Measurements from ENCODE around the gene EMD. TPM values are rescaled to one million over a fixed set of nuclear protein-coding genes. Genes with fewer than 3 reads are reported as not detected.

EMD gene
- 19.9 and 20.2 TPM in 2 replicates for total RNA-seq

DNA sequence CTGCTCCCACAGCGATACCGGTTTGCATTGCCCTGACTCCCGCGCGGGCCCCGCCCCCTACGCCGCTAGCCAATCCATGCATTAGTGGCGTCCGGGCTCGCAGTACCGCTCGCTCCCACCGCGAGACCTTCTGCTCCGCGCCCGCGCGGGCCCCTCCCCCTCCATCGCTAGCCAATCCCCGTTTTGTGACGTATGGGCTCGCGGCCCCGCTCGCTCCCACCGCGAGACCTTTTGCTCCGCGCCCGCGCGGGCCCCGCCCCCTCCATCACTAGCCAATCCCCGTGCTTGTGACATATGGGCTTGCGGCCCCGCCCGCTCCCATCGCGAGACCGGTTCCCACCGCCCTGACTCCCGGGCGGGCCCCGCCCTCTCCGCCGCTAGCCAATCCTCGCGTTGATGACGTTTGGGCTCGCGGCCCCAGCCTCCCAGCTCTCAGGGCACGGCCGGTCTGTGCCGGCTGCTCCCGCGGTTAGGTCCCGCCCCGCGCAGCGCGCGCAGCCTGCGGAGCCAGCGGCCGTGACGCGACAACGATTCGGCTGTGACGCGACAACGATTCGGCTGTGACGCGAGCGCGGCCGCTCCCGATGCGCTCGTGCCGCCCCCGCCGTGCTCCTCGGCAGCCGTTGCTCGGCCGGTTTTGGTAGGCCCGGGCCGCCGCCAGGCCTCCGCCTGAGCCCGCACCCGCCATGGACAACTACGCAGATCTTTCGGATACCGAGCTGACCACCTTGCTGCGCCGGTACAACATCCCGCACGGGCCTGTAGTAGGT is at the start of gene EMD:
EMD (plus strand) TSS at position 497 of the 770 bp plus-strand sequence; CDS start at position 687, 190 bp downstream.

DNA sequence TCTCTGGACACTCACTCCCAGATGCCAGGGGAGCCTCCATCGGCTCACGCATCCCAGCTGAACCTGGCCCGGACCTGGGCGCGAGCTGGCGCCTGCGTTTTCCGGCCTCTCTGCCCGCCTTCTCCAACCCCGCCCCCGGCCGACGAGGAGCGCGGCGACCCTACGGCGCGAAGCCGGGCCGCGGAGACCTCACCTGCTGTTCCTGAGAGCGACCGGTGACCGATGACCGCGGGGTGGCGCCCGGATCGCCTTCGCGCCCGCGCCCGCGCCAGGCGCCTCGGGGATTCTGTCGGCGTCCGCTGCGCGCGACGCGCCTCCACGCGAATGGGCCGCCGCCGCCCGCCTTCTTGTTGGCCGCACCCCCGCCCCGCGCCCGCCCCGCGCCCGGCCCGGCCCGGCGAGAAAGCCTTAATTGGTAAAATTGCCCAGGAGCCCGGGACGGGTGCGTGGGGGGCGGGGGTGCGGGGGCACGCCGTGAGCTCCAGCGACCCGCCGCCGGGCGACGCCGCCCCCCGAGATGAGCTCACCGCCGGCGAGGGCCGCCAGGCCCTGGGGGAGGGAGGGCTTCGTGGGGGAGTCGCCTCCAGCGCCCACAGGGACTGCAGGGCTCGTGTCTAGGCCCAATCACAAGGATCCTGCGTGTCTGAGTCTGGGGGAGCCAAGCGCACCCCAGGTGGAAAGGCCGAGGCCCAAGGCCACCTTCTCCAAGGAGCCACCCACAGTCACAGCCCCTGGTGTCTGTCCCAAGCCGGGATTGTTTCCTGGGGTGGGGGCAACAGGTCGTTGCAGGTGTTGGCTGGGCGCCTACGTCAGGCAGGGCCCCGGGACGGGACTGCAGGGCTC is 4.6 kb upstream of the EMD start, which contains the start of gene FLNA:
FLNA (minus strand) TSS at position 322 of the 843 bp plus-strand sequence. CDS start 3,389 bp downstream, outside the sequence.

DNA sequence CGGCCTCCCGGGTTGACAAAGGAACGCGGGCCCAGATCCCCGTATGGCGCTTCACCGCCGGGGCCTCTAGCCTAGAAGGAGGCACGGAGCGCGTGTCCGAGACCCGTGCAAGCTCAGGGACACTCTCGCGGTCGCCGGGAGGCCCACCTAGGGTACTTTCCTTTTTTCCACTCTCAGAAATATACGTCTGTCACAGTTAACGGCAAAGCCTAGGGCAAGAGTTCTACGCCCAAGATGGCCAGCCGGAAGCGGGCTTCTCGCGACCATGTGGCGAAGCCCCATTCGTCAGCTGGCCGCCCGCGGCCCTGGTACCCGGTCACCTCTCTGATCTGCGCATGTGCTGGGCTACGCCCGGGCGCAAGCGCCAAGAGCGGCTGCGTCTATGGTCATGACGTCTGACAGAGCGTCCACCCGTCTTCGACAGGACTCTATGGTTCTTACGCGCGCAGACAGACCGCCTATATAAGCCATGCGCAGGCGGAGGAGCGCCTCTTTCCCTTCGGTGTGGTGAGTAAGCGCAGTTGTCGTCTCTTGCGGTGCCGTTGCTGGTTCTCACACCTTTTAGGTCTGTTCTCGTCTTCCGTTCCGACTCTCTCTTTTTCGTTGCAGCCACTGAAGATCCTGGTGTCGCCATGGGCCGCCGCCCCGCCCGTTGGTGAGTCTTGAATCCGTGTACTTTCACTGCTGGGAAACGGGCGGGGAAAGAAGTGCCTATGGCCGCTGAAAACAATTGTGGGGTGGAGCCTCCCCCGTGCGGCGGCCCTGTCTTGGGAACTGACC is 19.0 kb downstream of the EMD start, which contains the start of gene RPL10:
RPL10 (plus strand) TSS at position 490 of the 780 bp plus-strand sequence; CDS start at position 633, 143 bp downstream.

DNA sequence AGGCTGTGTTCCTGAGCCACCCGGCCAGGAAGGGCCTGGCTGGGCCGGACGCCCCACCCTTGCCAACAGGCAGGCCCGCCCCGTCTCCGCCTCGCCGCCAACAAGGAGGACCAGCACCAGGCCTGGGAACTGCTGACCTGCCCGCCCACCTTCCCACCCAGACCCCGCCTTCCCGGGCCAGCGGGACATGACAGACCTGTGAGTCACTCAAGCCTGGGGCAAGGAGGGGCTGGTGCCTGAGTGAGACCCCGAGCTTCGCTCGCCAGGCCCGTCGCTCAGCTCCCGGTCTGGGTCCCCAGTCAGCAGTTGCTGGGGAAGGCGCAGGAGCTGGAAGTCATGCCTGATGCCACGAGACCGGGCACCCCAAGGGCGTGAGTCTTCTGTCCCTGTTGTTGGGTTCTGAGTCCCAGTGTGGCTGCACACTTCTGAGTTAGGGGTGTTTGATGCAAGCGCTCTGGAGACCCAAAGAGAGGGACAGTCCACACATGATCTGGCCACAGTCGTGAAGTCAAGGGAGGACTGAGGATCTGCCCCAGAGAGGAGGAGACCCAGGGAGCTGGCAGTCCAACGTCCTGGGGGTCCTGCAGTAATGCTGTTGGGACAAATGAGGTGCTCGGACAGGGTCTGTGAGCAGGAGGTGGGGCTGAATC is 30.3 kb downstream of the EMD start, which contains the start of gene DNASE1L1:
DNASE1L1 (minus strand) TSS at position 33 of the 650 bp plus-strand sequence. CDS start 3,686 bp downstream, outside the sequence.

DNA sequence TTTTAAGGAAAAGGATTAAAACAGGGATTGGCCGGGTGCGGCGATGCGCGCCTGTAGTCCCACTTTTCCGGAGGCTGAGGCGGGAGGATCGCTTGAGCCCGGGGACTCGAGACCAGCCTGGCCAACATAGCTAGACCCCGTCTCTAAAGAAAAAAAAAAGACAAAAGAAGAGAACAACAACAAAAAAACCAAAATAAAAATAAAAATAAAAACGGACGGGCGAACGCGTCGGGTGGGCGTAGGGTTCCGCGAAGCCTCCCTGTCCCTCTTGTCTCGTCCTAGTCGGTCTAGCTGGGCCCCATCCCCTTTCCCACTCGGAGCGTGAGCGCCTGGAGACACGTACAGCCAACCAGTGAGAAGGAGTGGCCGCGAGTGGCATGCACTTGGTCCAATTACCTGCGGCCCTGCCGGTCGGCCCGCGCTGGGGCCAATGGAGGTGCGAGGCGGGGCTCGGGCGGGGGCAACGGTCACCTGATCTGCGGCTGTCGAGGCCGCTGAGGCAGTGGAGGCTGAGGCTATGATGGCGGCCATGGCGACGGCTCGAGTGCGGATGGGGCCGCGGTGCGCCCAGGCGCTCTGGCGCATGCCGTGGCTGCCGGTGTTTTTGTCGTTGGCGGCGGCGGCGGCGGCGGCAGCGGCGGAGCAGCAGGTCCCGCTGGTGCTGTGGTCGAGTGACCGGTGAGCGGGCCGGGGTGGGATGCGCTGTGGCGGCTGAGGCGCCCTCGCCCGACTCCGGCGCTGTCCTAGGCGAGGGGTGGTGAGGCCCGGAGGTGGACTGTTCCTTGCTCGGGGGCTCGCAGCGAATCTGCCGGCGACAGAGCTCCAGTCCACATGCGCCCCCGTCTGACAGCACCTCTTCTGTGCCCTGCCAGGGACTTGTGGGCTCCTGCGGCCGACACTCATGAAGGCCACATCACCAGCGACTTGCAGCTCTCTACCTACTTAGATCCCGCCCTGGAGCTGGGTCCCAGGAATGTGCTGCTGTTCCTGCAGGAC is 49.4 kb downstream of the EMD start, which contains the start of gene ATP6AP1:
ATP6AP1 (plus strand) TSS at position 502 of the 996 bp plus-strand sequence; CDS start at position 518, 16 bp downstream.

Other genes with a start within 250 kb of the EMD start
- gene OPN1LW, start 235.1 kb upstream of the EMD start, total RNA-seq, result not detected in 2 replicates
- gene OPN1MW, start 196.7 kb upstream of the EMD start, total RNA-seq, result not detected in 2 replicates
- not detected in 2 replicates for gene OPN1MW2, start 159.5 kb upstream of the EMD start, total RNA-seq
- not detected in 2 replicates for gene OPN1MW3, start 121.7 kb upstream of the EMD start, total RNA-seq
- gene TEX28, start 84.2 kb upstream of the EMD start, total RNA-seq, result not detected in 2 replicates
- not detected in 2 replicates for gene TKTL1, start 83.5 kb upstream of the EMD start, total RNA-seq
- gene FLNA, start 4.7 kb upstream of the EMD start, total RNA-seq, result 2,046 and 3,187 TPM in 2 replicates
- gene RPL10, start 19.1 kb downstream of the EMD start, total RNA-seq, result 2,577 and 3,067 TPM in 2 replicates
- 105 and 122 TPM in 2 replicates for gene DNASE1L1, start 30.0 kb downstream of the EMD start, total RNA-seq
- gene TAFAZZIN, start 32.2 kb downstream of the EMD start, total RNA-seq, result 13.2 and 32.1 TPM in 2 replicates
- 62.0 and 87.5 TPM in 2 replicates for gene ATP6AP1, start 49.4 kb downstream of the EMD start, total RNA-seq
- gene GDI1, start 57.9 kb downstream of the EMD start, total RNA-seq, result 64.1 and 110 TPM in 2 replicates
- gene FAM50A, start 64.8 kb downstream of the EMD start, total RNA-seq, result 83.4 and 111 TPM in 2 replicates
- gene PLXNA3, start 79.0 kb downstream of the EMD start, total RNA-seq, result 8.3 and 16.8 TPM in 2 replicates
- gene LAGE3, start 100.0 kb downstream of the EMD start, total RNA-seq, result 10.4 and 12.2 TPM in 2 replicates
- 32.7 and 47.2 TPM in 2 replicates for gene UBL4A, start 107.3 kb downstream of the EMD start, total RNA-seq
- 8.2 and 14.5 TPM in 2 replicates for gene SLC10A3, start 111.3 kb downstream of the EMD start, total RNA-seq
- 23.0 and 32.4 TPM in 2 replicates for gene FAM3A, start 136.9 kb downstream of the EMD start, total RNA-seq
- 34.5 and 66.3 TPM in 2 replicates for gene G6PD, start 167.6 kb downstream of the EMD start, total RNA-seq
- gene IKBKG, start 168.3 kb downstream of the EMD start, total RNA-seq, result 12.0 and 13.6 TPM in 2 replicates
- gene CTAG1A, start 205.8 kb downstream of the EMD start, total RNA-seq, result not detected in 2 replicates
- gene CTAG1B, start 240.0 kb downstream of the EMD start, total RNA-seq, result not detected in 2 replicates